GM23338 (cell line): ENCODE data around the gene ATP5ME.

Experiments used
- CREB1 ChIP-seq: fragments of 250-450 bp; sonication (Bioruptor Pico); IDR thresholded peaks from 2 replicates; pipeline ENCODE4 v1.5.0; 2020; ENCODE audit warnings: low read depth, mild to moderate bottlenecking, moderate library complexity
- CTCF ChIP-seq, 2 experiments: fragments of 200-600 bp in 1 of 2; sonication (generic) in 1 of 2; conservative IDR thresholded peaks; 2 replicates each; pipeline versions ENCODE4 v1.5.1 to v1.6.1; 2016 to 2017; ENCODE audit warnings: antibody characterized with exemption in 2 of 2, low read depth in 2 of 2, mild to moderate bottlenecking in 2 of 2, moderate library complexity in 1 of 2
- EZH2phosphoT487 ChIP-seq: fragments of 200-600 bp; sonication (generic); IDR thresholded peaks from one replicate; pipeline ENCODE4 v1.8.1; 2018; ENCODE audit warnings: antibody characterized with exemption; ENCODE audit not compliant: unreplicated experiment

GRCh38 chr4:703336-704197 lies 29.5 kb upstream of the ATP5ME start:
- TF ChIP-seq CTCF (conservative IDR thresholded peaks at IDR 0.05; ENCODE audit: low read depth in 2 of 2) (no peak), CREB1 (CRISPR knock-in tag) (no peak), EZH2phosphoT487 (no peak)
